GM12864 (cell line): ENCODE data around the gene NT5DC2.

Source experiments
- DNase-seq: peaks from one replicate; pipeline ENCODE4 v3.0.0-alpha.2; 2011; ENCODE audit warnings: low read depth
- H3K4me3 ChIP-seq: 2 replicates; pipeline ENCODE4 v1.5.1; 2011; ENCODE audit warnings: mild to moderate bottlenecking, low read depth, low read length, control low read depth
- CTCF ChIP-seq: IDR thresholded peaks from 2 replicates; pipeline ENCODE4 v1.5.1; 2011; ENCODE audit warnings: low read depth, mild to moderate bottlenecking, moderate library complexity, low read length, control low read depth, inconsistent platforms; ENCODE audit errors: missing control alignments

NT5DC2 gene

GRCh38 chr3:52533623-52534280 lies at the start of gene NT5DC2:
Gene NT5DC2 (minus strand): TSS chr3:52533857. CDS start chr3:52533737, 120 bp downstream.
- H3K4me3 ChIP-seq = peak within 1 kb of the TSS; percentile 84
- DNase-seq = no peak

GRCh38 chr3:52574056-52574965 lies 40.7 kb upstream of the NT5DC2 start:
- no peak overlapping the region for H3K4me3 ChIP-seq
- no peak for TF ChIP-seq CTCF
- DNase-seq = no peak

More at GRCh38 chr3:52533623-52534280, at the start of gene NT5DC2:
- TF ChIP-seq CTCF = no peak

- H3K4me3 ChIP-seq = no peak overlapping the region
- TF ChIP-seq CTCF = no peak
- no peak for DNase-seq
These were observed 38.6 kb upstream of the NT5DC2 start for GRCh38 chr3:52572221-52572620.

- DNase-seq = no peak
- no peak for TF ChIP-seq CTCF
- no peak overlapping the region for H3K4me3 ChIP-seq
These were observed 36.4 kb upstream of the NT5DC2 start for GRCh38 chr3:52570076-52570475.

GRCh38 chr3:52568069-52568468 lies 34.4 kb upstream of the NT5DC2 start:
- no peak overlapping the region for H3K4me3 ChIP-seq
- TF ChIP-seq CTCF = no peak
- no peak for DNase-seq

GRCh38 chr3:52563984-52564383 lies 30.3 kb upstream of the NT5DC2 start:
- no peak for DNase-seq
- TF ChIP-seq CTCF = no peak
- H3K4me3 ChIP-seq = no peak overlapping the region
